ENCODE data around the gene ARID1A. TPM values are rescaled to one million over a fixed set of nuclear protein-coding genes. Genes with fewer than 3 reads are reported as not detected.

Gene ARID1A
- total RNA-seq, 4 donors from 2014 or later, result 36.8 to 76.2 (median 44.5) TPM

DNA sequence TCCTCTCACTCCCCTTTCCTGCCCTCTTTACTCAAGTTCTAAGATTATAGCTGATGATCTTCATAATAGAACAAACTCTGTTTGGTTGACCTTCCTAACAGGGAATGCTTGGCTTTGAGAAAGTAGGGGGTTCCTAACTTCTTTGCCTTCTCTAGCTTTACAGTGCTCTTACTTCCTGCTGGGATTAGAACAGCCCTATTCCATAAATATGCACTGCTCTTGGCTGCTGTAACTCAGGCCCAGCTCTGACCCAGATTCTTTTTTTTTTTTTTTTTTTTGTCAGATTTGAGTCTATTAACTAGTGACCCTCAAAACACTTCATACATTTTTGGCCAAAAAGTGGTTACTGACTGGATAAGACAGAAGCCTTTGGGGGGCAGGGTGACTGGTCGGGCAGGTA, 52.5 kb downstream of the ARID1A start:
- Histone ChIP-seq H3K4me3 (no peak overlapping the region), H3K36me3 (peaks cover 6 to 36% (median 26%) of the 10 kb centered on the region in 4 donors), H3K27me3 (no peaks in the 10 kb centered on the region), H3K4me1 (peaks cover 78 to 88% (median 83%) of the 10 kb centered on the region in 4 donors), H3K27ac (replicated peaks in 1 of 4) (peak overlapping the region in 1 of 4 donors; percentile 19), H3K9me3 (no peaks in the 10 kb centered on the region)
- WGBS, result 78% methylated on average over 1 of the region's 1 CpG
- intact Hi-C loops (cut with DNase I), result no loop called here
- no peak for TF ChIP-seq POLR2AphosphoS5 (IDR thresholded peaks at IDR 0.05)
- DNase-seq (ENCODE audit: extremely low spot score), result no peak

DNA sequence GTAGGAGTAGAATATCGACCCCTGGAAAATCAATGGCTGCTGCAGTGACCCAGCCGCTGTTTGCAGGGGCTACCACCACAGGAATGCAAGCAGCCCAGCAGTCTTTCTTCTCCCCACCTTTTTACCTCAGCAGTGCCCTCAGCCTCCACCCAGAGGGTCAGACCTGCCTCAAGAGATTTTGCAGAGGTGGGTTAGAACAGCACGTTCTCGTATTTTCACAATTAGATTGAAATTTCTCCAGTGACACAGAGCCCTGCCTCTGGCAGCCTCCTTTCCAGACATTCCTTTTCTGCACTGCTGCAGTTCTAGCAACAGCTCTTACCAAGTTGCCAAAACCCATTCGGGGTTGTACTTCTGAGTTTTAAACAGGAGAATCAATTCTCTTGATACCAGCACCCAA, 53.6 kb downstream of the ARID1A start:
- TF ChIP-seq EP300 (IDR thresholded peaks at IDR 0.05), result no peak
- TF ChIP-seq POLR2AphosphoS5 (IDR thresholded peaks at IDR 0.05), result no peak
- TF ChIP-seq POLR2A (IDR thresholded peaks at IDR 0.05; ENCODE audit: low read depth), result no peak
- TF ChIP-seq, protein P1, sequence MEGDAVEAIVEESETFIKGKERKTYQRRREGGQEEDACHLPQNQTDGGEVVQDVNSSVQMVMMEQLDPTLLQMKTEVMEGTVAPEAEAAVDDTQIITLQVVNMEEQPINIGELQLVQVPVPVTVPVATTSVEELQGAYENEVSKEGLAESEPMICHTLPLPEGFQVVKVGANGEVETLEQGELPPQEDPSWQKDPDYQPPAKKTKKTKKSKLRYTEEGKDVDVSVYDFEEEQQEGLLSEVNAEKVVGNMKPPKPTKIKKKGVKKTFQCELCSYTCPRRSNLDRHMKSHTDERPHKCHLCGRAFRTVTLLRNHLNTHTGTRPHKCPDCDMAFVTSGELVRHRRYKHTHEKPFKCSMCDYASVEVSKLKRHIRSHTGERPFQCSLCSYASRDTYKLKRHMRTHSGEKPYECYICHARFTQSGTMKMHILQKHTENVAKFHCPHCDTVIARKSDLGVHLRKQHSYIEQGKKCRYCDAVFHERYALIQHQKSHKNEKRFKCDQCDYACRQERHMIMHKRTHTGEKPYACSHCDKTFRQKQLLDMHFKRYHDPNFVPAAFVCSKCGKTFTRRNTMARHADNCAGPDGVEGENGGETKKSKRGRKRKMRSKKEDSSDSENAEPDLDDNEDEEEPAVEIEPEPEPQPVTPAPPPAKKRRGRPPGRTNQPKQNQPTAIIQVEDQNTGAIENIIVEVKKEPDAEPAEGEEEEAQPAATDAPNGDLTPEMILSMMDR (IDR thresholded peaks at IDR 0.05), result no peak
- intact Hi-C loops (cut with DNase I), result no loop called here

DNA sequence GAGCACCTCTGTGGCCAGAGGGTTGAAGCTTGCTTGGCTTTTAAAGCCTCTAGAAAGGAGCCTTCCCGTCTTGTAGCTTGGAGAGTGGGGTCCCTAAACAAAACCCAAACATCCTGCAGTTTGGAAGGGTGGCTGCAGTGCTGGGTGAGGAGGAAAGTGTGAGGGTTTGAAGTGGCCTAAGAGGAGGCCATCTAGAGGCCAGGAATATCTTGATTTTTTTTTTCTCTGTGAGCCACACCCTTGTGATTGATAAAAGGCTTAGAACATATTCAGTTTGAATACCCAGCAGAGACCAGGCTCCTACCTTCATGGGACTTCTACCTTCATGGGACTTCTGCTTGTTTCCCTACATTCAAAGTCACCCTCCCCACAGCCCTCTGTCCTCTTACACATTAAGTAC, 54.6 kb downstream of the ARID1A start:
- H3K27ac ChIP-seq (replicated peaks in 1 of 4), result no peak overlapping the region
- no peak for TF ChIP-seq EP300 (IDR thresholded peaks at IDR 0.05)
- TF ChIP-seq POLR2A (IDR thresholded peaks at IDR 0.05; ENCODE audit: low read depth), result no peak
- no peak for TF ChIP-seq POLR2AphosphoS5 (IDR thresholded peaks at IDR 0.05)
- TF ChIP-seq, protein P1 (IDR thresholded peaks at IDR 0.05), result no peak
- no peak overlapping the region for H3K4me3 ChIP-seq
- peaks cover 66 to 88% (median 74%) of the 10 kb centered on the region in 4 donors for H3K4me1 ChIP-seq
- no peak for DNase-seq (ENCODE audit: extremely low spot score)
- H3K27me3 ChIP-seq, result no peaks in the 10 kb centered on the region
- 86% methylated on average over 1 of the region's 1 CpG for WGBS
- intact Hi-C loops (cut with DNase I), result no loop called here
- no peaks in the 10 kb centered on the region for H3K9me3 ChIP-seq
- peaks cover 6 to 26% (median 22%) of the 10 kb centered on the region in 4 donors for H3K36me3 ChIP-seq

More for the DNA sequence above, 53.6 kb downstream of the ARID1A start:
- Histone ChIP-seq H3K4me3 (no peak overlapping the region), H3K36me3 (peaks cover 6 to 35% (median 24%) of the 10 kb centered on the region in 4 donors), H3K27me3 (no peaks in the 10 kb centered on the region), H3K27ac (replicated peaks in 1 of 4) (no peak overlapping the region), H3K9me3 (no peaks in the 10 kb centered on the region), H3K4me1 (peaks cover 76 to 88% (median 81%) of the 10 kb centered on the region in 4 donors)
- no peak for DNase-seq (ENCODE audit: extremely low spot score)
- 76% methylated on average over 5 of the region's 5 CpGs for WGBS

DNA sequence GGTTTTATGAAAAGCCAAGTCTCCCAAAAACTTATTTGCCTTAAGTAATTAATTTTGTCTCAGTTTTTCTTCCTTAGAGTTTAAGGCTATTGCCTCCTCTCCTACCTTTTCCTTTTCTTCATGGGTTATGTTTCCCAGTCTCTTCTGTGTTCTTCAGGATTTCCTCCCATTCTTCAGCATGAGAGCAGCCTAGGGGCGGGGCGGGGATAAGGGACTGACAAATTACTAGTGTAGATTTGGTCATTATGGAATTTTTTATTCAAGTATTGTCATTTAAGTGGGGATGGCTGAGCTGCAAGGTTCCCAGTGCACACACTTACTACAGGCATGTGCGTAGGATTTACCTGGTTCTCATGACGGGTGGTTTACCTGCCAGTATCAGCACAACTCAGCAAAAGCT, 56.7 kb downstream of the ARID1A start:
- TF ChIP-seq, protein P1 (IDR thresholded peaks at IDR 0.05), result no peak
- TF ChIP-seq POLR2AphosphoS5 (IDR thresholded peaks at IDR 0.05) (peak in 1 of 2 donors; percentile 17), POLR2A (IDR thresholded peaks at IDR 0.05; ENCODE audit: low read depth) (no peak)
- H3K36me3 ChIP-seq, result peaks cover 6 to 20% (median 14%) of the 10 kb centered on the region in 4 donors
- no peaks in the 10 kb centered on the region for H3K9me3 ChIP-seq
- DNase-seq (ENCODE audit: extremely low spot score), result no peak
- no peaks in the 10 kb centered on the region for H3K27me3 ChIP-seq
- H3K27ac ChIP-seq (replicated peaks in 1 of 4), result peak overlapping the region; percentile 29 to 60 (median 40)
- intact Hi-C loops (cut with DNase I), result no loop called here
- no peak overlapping the region for H3K4me3 ChIP-seq
- WGBS, result 91% methylated on average over 4 of the region's 4 CpGs
- H3K4me1 ChIP-seq, result peaks cover 51 to 77% (median 61%) of the 10 kb centered on the region in 4 donors

DNA sequence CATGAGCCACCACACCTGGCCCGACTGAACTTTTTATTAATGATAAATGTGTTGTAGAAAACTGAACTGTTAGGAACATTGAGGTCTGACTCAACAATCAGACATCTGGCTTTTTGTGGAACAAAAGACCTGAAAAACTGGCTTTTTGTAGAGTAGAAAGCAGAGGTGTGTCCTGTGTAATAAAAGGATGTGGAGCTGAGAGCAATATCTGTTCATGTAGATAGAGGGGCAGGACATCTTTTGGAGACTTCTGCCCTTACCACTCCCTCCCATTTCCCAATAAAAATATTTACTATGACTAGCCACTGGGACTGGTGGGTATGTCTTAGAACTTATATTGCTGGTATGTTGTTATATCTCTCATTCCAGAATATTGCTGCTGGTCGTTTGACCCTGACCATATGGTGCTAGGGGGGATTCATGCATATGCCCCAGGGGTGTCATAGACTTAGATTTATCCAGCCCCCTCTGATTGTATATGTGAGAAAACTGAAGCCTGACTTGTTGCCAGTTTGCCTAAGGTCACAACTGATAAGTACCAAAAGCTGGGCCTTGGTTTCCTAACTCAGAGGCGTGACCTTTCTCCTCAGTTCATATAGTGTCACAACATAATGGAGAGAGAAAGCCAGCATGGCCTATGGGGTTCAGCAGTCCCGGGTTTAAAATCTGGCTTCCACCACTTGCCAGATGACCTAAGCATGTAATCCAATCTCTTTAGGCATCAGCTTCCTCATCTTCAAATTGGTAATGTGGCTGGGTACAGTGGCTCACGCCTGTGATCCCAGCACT, 58.5 kb downstream of the ARID1A start:
- H3K4me1 ChIP-seq, result peaks cover 33 to 70% (median 46%) of the 10 kb centered on the region in 4 donors
- no peak for TF ChIP-seq EP300 (IDR thresholded peaks at IDR 0.05)
- TF ChIP-seq, protein P1 (IDR thresholded peaks at IDR 0.05), result no peak
- TF ChIP-seq POLR2A (IDR thresholded peaks at IDR 0.05; ENCODE audit: low read depth), result no peak
- no peak for TF ChIP-seq POLR2AphosphoS5 (IDR thresholded peaks at IDR 0.05)
- no peak for DNase-seq (ENCODE audit: extremely low spot score)
- H3K36me3 ChIP-seq, result peaks cover 10 to 28% (median 25%) of the 10 kb centered on the region in 4 donors
- WGBS, result 80% methylated on average over 5 of the region's 5 CpGs
- no peaks in the 10 kb centered on the region for H3K9me3 ChIP-seq
- intact Hi-C loops (cut with DNase I), result no loop called here
- no peaks in the 10 kb centered on the region for H3K27me3 ChIP-seq
- H3K4me3 ChIP-seq, result no peak overlapping the region
- no peak overlapping the region for H3K27ac ChIP-seq (replicated peaks in 1 of 4)

Measured in esophagus muscularis mucosa (tissue), 4 donors.